Activated naive CD4-positive, alpha-beta T cell (primary cell): ENCODE measurements around the gene MS4A18.
"Not testable (repeated sequence)": the region's sequence is repeated elsewhere in the genome, so short reads cannot be mapped to it uniquely, and the experiment has no call there.

ENCODE experiments used
- DNase-seq, 4 experiments: peaks; one replicate each; lab custom pipeline; 2025; lab: John Stamatoyannopoulos, UW

Gene MS4A18

DNA sequence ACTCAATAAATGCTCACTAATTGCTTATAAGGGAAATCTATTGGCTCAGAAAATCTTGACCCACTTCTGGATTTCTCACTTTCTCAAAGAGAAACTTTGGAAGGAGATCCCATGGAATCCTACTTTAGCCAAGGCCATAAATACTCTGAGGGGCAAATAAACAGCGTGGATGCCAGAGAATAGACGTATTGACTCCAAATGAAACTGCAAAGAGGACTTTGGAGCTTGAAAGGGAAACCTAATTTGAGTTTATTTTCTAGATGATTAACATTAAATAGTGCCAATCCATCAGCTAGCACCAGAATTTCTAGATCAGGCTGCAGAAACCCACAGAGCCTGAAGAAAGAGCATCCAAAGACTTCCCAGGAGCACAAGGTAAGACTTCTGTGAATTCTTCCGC lies at the start of gene MS4A18:
Gene MS4A18, plus strand, starts transcription at position 301 of the 400 bp plus-strand sequence.
- DNase-seq = no peak

DNA sequence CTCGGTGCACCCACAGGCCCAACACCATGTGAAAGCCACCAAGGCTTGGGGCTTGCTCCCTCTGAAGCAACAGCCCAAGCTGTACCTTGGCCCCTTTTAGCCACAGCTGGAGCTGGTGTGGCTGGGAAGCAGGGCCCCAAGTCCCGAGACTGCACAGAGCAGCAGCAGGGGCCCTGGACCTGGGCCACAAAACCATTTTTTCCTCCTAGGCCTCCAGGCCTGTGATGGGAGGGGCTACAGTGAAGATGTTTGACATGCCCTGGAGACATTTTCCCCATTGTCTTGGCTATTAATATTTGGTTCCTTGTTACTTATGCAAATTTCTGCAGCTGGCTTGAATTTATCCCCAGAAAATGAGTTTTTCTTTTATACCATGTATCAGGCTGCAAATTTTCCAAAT lies 46.3 kb upstream of the MS4A18 start:
- DNase-seq = not testable (repeated sequence)

DNA sequence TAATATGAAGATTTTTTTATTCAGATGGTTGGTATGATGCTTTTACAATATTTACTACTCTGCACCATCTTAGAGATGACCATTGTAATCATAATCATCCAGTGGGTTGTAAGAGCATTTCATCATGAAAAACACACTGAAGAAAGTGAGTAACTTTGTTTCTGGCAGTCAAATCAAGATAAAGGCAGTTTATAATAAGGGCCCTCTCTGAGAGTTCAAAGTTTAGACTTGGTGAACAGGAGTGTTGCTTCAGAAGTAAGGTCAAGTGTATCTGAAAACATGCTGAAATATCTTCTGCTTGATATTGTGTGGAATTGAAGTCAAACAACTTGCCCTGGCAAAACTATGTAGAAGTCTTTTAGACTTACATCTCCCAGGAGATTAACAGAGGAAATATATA lies 44.6 kb upstream of the MS4A18 start:
- no peak for DNase-seq

DNA sequence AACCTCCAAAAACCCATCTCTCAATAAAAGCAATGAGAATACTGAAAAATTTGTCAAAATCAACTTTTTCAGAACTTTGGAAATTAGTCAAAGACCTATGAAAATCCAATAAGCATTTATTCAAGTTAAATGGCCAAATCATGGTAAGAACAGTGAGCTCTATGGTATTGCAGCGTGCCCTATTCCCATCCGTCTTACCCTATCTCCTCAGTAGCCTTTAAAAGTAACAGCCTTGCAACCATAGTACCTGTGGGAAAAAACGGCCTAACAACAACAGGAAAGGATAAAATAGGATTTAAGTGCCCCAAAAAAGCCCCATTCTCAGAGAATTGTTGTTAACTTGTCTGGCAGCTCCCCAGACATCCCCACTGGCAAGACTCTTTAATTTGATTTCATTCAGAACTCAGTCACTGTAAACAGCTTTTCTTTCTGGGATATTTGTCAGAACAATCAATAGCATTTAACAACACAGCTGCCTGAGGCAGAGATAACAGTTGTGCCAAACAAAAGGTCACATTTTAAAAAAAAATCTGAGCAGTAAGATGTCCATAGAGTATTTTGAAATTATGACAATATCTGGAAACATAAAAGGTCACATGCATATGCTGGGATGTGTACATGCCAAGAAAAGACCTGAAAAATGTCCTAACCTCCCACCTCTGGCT lies 43.9 kb upstream of the MS4A18 start:
- no peak for DNase-seq

DNA sequence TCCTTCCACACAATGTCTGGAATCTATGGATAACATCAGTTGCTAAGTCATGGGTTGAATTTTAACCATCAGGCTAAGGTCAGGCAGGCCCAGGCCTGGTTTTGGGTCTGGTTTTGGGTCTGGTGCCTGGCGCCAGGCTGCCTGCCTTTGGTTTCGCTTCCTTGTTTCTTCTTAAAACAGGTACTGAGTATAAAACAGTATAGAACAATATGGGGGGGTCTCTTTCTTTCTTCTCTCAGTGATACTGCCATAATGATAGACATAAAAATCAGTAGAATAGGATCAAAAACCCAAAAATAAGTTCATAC lies 40.0 kb upstream of the MS4A18 start:
- not testable (repeated sequence) for DNase-seq

DNA sequence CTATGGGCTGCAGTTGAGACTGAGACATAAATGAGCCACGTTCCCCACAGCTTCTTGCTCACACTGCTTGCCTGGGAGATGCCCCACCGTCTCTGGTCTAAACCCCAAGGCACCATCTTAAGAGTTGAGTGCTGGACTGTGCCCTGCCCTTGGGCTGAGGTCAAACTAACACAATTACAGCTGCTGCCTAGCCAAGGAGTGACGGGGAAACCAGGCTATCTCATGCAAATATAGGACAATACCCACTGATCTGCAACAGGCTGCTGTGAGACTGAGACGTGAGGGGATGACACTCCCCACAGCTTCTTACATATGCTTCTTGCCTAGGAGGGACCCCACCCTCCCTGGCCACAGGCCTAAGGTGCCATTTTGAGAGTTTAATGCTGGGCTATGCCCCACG lies 32.9 kb upstream of the MS4A18 start:
- DNase-seq = no peak

DNA sequence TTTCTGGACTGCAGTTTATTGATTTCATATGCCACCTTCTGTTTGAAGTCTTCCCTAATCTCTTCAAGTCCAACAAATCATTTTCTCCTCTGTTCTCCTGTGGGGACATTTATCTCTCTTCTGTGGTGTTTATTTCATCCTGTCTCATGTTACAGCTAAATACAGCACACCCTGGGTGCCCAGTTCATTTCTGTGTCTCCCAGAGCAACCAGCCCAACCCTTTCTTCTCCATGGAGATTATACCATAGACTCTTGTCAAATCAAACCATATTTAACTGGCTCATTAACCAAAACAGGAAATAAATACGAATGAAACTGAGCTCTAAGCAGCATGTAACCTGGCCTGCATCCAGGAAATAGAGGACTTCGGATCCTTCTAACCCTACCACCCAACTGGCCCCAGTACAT lies 25.2 kb upstream of the MS4A18 start, which contains the start of gene MS4A8:
Gene MS4A8, plus strand, starts transcription at position 329 of the 408 bp plus-strand sequence. CDS start 1,249 bp downstream, outside the sequence.
- DNase-seq = no peak

DNA sequence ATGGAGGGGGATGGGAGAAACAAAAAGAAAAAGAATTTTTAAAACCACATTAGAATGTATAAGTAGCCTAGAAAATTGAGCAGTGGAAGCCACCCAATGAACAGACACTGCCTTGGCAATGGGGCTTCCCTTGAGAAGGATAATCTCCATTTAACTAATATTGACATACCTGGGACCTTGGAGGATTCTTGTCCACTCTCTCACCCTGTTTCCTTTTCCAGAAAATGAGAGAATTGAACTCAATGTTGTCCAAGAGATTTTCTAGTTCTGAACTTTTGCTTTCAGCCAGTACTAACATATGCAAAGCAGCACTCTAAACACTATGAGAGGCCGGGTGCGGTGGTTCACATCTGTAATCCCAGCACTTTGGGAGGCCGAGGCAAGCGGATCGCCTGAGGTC lies 24.6 kb upstream of the MS4A18 start:
- DNase-seq = no peak

DNA sequence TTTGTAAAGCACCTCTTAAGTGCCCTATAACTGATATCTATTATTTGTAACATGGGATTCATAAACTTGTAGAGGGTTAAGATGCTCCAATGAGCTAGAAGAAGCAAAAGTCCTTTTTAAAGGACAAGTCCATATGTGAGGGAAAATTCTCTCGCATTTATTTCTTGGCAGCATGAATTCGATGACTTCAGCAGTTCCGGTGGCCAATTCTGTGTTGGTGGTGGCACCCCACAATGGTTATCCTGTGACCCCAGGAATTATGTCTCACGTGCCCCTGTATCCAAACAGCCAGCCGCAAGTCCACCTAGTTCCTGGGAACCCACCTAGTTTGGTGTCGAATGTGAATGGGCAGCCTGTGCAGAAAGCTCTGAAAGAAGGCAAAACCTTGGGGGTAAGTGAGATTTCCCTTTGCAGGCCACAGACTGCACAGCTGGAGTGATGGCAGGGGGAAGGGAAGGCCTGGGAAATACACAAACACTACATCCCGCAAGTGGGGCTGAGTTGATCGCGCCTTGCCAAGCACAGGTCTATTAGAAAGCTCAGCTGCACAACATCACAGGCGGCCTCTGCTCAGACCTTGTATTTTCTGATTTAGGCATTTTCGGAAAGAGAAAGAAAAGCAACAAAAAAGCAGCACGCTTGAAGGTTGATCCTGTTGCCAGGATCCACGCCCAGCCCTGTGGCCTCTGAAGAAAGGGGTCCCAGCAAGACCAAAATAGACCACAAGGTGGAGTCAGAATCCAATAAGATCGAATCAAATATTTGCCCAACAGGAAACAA lies 23.6 kb upstream of the MS4A18 start:
- DNase-seq = no peak

DNA sequence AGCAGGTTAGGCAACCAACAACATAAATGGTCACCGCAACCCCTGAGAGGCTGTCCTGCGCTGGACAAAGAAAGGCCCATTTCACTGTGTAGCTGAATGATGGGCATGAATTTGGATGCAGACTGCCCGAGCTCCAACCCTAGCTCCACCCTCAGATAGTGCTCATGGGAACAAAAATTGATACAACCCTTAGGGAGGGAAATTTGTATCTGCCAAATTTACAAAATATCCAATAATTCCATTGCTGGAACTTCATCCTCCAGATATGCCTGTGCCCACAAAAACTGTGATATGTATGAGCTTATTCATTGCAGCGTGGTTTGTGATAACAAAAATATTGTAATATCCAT lies 23.1 kb upstream of the MS4A18 start:
- DNase-seq = no peak

DNA sequence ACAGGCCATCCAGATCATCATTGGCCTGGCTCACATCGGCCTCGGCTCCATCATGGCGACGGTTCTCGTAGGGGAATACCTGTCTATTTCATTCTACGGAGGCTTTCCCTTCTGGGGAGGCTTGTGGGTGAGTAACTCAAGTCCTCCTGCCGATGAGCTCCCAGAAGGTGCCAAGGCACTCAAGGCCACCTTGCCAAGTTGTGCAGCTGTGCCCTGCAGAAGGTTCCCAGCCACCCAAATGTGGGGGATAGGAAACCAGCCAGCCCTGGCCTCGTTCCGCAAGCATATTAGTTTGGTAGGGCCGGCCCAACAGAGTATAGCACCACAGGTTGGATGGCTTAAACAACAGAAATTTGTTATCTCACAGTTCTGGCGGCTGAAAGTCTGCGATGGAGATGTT lies 21.1 kb upstream of the MS4A18 start:
- no peak for DNase-seq

DNA sequence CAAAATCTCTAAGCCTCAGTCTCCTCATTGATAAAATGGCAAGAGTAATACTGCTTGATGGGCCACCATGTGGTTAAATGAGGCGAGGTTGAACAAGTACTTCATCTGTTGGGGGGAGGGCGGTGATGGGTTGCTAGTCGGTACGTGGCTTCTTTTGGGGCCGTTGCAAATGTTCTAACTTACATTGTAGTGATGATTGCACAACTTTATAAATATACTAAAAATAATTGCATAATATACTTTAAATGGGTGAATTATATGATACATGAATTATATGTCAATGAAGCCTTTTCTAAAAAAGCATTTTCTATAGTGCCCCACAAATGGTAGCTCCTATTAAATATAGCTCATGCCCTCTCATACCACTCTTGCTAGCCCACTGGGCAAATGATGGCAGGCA lies 18.6 kb upstream of the MS4A18 start:
- DNase-seq = no peak

DNA sequence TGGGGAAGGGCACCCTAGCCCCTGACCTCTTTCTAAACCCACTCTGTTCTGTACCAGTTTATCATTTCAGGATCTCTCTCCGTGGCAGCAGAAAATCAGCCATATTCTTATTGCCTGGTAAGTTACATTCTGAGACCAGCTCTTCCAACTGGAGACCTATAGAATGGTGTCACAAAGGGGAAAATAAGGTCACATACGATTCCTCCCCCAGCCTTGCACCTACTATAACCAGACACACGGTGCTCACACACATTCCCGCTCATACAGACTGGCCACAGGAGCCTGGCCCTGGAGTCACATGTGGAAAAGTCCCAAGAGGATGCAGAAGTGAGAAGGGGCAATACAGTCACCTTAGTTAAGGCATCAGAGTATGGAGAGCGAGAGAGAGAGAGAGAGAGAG lies 17.6 kb upstream of the MS4A18 start:
- no peak for DNase-seq

DNA sequence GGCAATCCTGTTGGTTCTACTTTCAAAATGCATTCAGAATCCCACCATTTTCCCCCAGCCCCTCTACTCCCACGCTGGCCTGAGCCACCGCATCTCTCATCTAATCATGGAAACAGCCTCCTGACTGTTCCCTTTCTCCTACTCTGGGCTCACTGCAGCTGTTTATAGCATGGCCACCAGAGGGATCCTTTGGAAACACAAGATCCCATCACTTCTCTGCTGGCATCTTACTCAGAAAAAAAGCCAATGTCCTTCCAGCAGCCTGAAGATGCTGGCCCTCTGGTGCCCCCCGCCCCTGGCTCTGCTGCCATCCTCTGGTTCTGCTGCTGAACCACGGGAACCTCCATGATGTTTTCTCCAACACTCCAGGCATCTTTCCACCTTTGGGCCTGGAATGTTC lies 14.0 kb upstream of the MS4A18 start:
- no peak for DNase-seq

DNA sequence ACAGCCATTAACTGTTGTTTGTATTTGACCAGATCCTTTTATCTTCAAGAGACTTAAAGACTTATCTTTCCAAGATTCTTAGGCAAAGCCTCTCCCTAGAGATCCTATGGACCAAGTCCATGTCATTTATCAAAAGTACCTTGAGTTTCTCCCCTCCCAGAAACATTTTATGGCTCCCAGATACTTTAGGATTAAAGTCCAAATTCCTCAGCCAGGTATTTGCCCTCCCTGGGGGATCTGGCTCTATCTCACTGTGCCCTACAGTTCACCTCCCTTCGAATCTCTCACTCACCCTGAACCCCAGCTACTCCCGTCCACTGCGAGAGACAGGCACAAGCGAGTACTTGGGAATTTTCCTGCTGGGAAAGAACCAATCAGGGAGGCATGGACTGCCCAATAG lies 13.2 kb upstream of the MS4A18 start:
- no peak for DNase-seq

DNA sequence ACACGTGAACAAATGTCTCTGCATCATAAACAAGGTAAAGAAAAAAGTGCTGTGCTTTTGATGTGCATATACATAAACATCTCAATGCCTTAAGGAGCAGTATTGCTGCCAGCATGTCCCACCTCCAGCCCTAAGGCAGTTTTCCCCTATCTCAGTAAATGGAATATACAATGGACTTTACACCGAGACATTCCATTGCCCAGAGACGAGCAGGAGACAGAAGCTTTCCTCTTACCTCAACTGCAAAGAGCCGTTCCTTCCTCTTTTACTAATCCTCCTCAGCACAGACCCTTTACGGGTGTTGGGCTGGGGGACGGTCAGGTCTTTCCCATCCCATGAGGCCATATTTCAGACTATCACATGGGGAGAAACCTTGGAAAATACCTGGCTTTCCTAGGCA lies 11.1 kb upstream of the MS4A18 start:
- DNase-seq = not testable (repeated sequence)

DNA sequence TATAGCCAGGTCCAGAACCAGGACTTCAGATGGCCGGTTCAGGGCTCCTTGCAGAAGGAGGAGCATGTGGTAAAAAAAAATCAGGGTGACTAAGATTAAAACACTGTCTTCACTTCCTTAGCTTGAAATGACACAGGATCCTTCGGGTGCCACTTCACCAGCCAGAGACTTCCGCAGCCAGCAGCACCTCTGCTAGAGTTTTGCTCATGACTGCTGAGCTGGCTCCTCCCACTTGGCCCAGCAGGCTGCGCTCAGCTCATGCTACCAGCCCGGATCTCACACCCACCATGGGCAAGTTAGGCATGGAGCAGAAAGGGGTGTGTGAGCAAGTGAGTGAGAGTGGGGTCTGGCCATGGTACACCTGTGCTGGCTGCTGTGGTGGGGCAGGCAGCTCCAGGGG lies 6.6 kb upstream of the MS4A18 start:
- DNase-seq = no peak

DNA sequence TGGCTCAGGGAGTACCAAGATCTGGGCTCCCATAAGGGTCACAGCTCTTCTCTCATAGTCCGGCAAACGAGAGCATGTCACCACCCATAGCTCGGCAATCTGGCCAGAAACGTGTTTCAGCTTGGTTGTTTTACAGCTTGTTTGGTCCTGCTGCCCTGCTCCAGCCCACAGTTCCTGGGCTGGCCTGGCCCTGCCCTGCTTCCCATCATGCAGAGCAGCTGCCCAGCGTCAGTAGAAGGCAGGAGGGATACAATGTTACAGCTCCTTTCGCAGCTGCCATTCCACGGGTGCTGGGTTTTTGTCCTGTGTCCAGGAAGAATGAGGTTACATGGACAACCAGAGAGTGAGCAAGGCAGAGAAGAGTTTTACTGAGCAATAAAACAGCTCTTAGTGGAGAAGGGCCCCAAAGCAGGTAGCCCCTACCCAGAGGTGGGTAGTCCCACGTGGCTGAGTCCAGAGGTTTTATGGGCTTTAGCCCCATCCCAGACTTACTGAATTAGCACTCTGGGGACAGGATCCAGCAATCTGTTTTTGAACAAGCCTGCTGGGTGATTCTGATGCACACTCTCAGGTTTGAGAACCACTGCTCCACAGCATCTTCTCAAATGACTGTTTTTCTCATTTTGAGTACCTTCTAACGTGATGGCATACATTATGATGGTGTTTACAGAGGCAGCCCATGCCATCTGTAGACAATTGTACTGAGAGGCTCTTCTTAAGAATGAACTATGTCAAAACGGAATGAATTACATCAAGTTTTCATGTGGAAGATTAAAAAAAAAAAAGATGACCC lies 5.8 kb upstream of the MS4A18 start:
- DNase-seq = no peak

DNA sequence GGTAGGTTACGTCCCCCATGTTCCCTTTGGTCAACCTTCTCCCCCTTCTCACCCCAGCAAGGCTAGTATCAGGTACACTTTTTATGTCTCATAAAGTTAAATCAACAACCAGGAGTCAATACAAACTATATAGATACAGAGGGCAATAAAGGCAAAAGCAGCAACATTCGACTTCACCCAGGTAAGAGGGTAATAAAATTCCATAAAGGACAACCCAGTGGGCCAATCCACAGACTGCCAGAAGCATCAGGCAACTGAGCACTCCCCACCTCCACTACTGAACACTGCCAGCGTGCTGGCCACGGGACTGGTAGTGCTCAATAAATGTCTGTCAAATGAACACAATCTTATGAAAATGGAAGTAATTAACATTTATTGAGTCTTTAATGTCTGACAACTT lies 5.1 kb upstream of the MS4A18 start:
- no peak for DNase-seq

DNA sequence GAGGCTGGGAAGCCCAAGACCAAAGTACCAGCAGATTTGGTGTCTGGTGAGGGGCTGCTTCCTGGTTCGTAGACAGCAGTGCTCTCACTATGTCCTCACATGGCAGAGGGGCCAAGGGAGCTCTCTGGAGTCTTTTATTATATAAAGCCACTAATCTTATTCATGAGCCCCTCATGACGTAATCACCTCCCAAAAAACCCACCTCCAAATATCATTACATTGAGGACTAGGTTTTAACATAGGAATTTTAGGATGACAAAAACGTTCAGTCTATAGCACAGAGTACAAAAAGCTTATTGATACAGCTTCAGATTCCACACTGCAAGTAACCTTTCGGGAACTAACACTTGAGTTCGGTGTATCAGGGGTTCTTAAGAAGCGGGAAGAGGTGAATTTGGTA lies 4.1 kb upstream of the MS4A18 start:
- no peak for DNase-seq

DNA sequence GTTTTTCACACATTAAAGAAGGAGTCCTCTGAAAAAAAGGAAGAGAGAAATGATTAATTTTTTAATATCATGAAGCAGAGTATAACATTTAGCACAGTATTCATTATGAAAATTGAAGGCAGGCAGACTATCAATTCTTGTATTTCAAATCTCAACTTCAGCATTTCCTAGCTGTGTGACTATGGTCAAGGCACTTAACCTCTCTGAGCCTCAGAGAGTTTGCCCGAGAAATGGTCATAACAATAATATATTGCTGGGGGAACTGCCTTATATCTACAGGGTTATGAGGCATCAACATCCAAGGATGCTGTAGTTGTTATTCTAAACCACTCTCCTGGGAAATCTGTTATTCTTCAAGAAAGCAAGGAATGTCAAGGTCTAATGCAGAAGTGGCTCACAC lies 1.1 kb downstream of the MS4A18 start:
- DNase-seq = no peak

DNA sequence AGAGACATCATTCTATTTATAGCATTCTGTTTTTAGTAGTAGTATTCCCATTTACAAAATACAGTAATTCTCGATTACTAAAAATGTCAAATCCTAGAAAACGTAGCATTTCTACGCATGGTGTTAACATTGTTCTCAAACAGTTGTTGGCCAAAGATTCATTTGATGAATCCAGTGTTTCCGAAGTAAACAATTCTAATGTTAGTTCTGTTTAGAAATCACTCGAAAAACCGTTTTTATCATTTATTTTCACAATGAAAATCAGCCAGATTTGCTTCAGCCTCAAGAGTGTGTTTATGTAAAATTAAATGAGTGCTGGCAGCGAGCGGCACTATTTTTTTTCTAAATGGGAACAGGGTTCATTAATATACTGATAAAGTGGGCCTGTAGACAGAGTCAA lies 7.1 kb downstream of the MS4A18 start:
- no peak for DNase-seq

DNA sequence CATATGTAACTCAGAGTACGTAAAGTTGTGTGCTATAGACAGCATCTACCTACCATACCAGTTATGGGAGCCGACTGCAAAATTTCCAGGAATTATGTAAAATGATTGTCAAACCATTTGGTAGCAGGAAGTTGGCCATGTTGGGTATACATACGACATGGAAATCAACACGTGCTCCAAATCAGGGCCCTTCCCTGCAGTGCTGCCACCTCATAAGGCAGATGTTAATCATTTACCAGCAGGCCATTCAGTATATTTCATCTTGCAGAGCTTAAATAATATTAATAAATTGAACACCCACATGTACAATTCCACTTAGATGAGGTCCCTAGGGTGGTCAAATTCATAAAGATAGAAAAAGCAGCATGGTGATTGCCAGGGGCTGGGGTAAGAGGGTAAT lies 9.8 kb downstream of the MS4A18 start:
- DNase-seq = no peak
